Transverse colon (tissue), 4 donors: ENCODE data around the gene USP6NL. TPM values are rescaled to one million over a fixed set of nuclear protein-coding genes. Genes with fewer than 3 reads are reported as not detected.

Experiments used
- DNase-seq: peaks from one replicate; pipeline ENCODE4 v3.0.0-alpha.2; 2019
- H3K27ac ChIP-seq, 4 donors: fragments of 200-600 bp; sonication (generic); 2 replicates each; pipeline ENCODE4 v1.5.1; 2016 to 2018; ENCODE audit warnings: inconsistent platforms in 4 of 4
- H3K27me3 ChIP-seq: fragments of 200-600 bp; sonication (generic); 2 replicates; pipeline ENCODE4 v1.5.1; 2017; ENCODE audit warnings: inconsistent platforms
- H3K36me3 ChIP-seq, 4 donors: fragments of 200-600 bp; sonication (generic); 2 replicates each; pipeline ENCODE4 v1.5.1; 2017 to 2019; ENCODE audit warnings: inconsistent platforms in 4 of 4
- H3K4me1 ChIP-seq, 4 donors: fragments of 200-600 bp; sonication (generic); 2 replicates each; pipeline ENCODE4 v1.5.1; 2017 to 2020; ENCODE audit warnings: inconsistent platforms in 4 of 4
- H3K4me3 ChIP-seq, 4 donors: fragments of 200-600 bp; sonication (generic); 1 replicate in 1 of 4; 2 replicates in 3 of 4; pipeline versions ENCODE4 v1.5.1 to v1.6.1; 2017 to 2019; ENCODE audit warnings: inconsistent platforms in 4 of 4
- H3K9me3 ChIP-seq, 2 donors: fragments of 200-600 bp; sonication (generic); 2 replicates each; pipeline ENCODE4 v1.5.1; 2017 to 2019; ENCODE audit warnings: inconsistent platforms in 2 of 2
- CTCF ChIP-seq, 5 experiments: fragments of 200-600 bp in 3 of 5; fragments of 450-650 bp in 2 of 5; sonication (generic) in 3 of 5; IDR thresholded peaks; 1 replicate in 2 of 5; 2 replicates in 3 of 5; pipeline ENCODE4 v1.5.1; 2016 to 2017; ENCODE audit warnings: antibody characterized with exemption in 5 of 5, inconsistent platforms in 3 of 5, mild to moderate bottlenecking in 2 of 5, moderate library complexity in 1 of 5
- EP300 ChIP-seq: sonication (generic); formaldehyde crosslinking; IDR thresholded peaks from one replicate; pipeline ENCODE4 v1.6.1; 2017; ENCODE audit warnings: antibody characterized with exemption, low read depth
- POLR2A ChIP-seq: fragments of 450-650 bp; IDR thresholded peaks from one replicate; pipeline ENCODE4 v1.6.1; 2016; ENCODE audit warnings: antibody characterized with exemption, mild to moderate bottlenecking, moderate library complexity
- POLR2AphosphoS5 ChIP-seq, 3 donors: sonication (generic); formaldehyde crosslinking; IDR thresholded peaks; one replicate each; pipeline ENCODE4 v1.6.1; 2016; ENCODE audit warnings: antibody characterized with exemption in 3 of 3
- WGBS, 2 donors: methylation state at CpG; one replicate each; pipeline ENCODE4 v1.1.5; 2018; ENCODE audit warnings: low coverage in 1 of 2; 5-methylcytosine and 5-hydroxymethylcytosine counted together
- in situ Hi-C, 4 donors: fragments of 200-750 bp; cut with MboI; loops; one replicate each; pipeline versions ENCODE4 v1.15.0 to v1.15.1; 2017; ENCODE audit warnings: low sequenced_read_pairs in 3 of 4, low pct_ligation_motif_present in 1 of 4, low pct_unique_long_range_greater_than_20kb in 1 of 4
- intact Hi-C: fragments of 100-400 bp; cut with DNase I; formaldehyde crosslinking; loops from one replicate; pipeline ENCODE4 v1.15.1; 2023; ENCODE audit warnings: low total_unique reads
- total RNA-seq, 4 donors: library from RNA; depleted of rRNA; stranded (reverse); fragments of >200 nt; gene quantifications; one replicate each; pipeline ENCODE4 v1.1.0, GENCODE V29; 2016

USP6NL gene
- total RNA-seq, 4 donors from 2014 or later = 17.3 to 45.8 (median 26.6) TPM

- Histone ChIP-seq H3K36me3 (no peaks in the 10 kb centered on the region), H3K27me3 (no peaks in the 10 kb centered on the region), H3K9me3 (no peaks in the 10 kb centered on the region), H3K4me1 (peaks cover 0 to 5% (median 1%) of the 10 kb centered on the region in 4 donors), H3K27ac (no peak overlapping the region), H3K4me3 (no peak overlapping the region)
- 64 to 88% methylated on average over 2 to 9 of the region's 9 CpGs for WGBS, 2 donors
- TF ChIP-seq POLR2AphosphoS5 (IDR thresholded peaks at IDR 0.05) (no peak), EP300 (no peak), CTCF (IDR thresholded peaks at IDR 0.05) (no peak), POLR2A (no peak)
- no peak for DNase-seq
- intact Hi-C loops (no loop called here), in situ Hi-C loops (no loop called here)
Observed at GRCh38 chr10:11435581-11435981, 175.9 kb downstream of the USP6NL start.

GRCh38 chr10:11434324-11434723 lies 177.1 kb downstream of the USP6NL start:
- WGBS, 2 donors = 29 to 52% methylated on average over 1 to 2 of the region's 2 CpGs
- intact Hi-C loops = no loop called here
- Histone ChIP-seq H3K9me3 (no peaks in the 10 kb centered on the region), H3K27me3 (no peaks in the 10 kb centered on the region), H3K27ac (no peak overlapping the region), H3K4me1 (peaks cover 0 to 7% (median 2%) of the 10 kb centered on the region in 4 donors), H3K4me3 (no peak overlapping the region), H3K36me3 (no peaks in the 10 kb centered on the region)
- in situ Hi-C loops = no loop called here
- DNase-seq = no peak
- TF ChIP-seq CTCF (IDR thresholded peaks at IDR 0.05) = peak in 1 of 5 experiments; percentile 10
- no peak for TF ChIP-seq EP300

- no peak overlapping the region for H3K27ac ChIP-seq
- intact Hi-C loops (no loop called here), in situ Hi-C loops (no loop called here)
- 90% methylated on average over 11 of the region's 11 CpGs; no CpG with 5 or more reads in 1 of the 2 donors for WGBS, 2 donors
- no peak overlapping the region for H3K4me3 ChIP-seq
- no peak for DNase-seq
- TF ChIP-seq POLR2AphosphoS5 (IDR thresholded peaks at IDR 0.05) (no peak), EP300 (no peak), CTCF (IDR thresholded peaks at IDR 0.05) (no peak), POLR2A (no peak)
- no peaks in the 10 kb centered on the region for H3K36me3 ChIP-seq
- no peaks in the 10 kb centered on the region for H3K27me3 ChIP-seq
- H3K4me1 ChIP-seq = peaks cover 0 to 7% (median 2%) of the 10 kb centered on the region in 4 donors
- H3K9me3 ChIP-seq = no peaks in the 10 kb centered on the region
Observed at GRCh38 chr10:11433657-11434056, 177.8 kb downstream of the USP6NL start.

- H3K27me3 ChIP-seq = no peaks in the 10 kb centered on the region
- H3K27ac ChIP-seq = no peak overlapping the region
- no peaks in the 10 kb centered on the region for H3K9me3 ChIP-seq
- no peak for DNase-seq
- intact Hi-C loops (no loop called here), in situ Hi-C loops (no loop called here)
- H3K4me3 ChIP-seq = no peak overlapping the region
- no peaks in the 10 kb centered on the region for H3K36me3 ChIP-seq
- TF ChIP-seq EP300 = no peak
- TF ChIP-seq POLR2A = no peak
- no peak for TF ChIP-seq POLR2AphosphoS5 (IDR thresholded peaks at IDR 0.05)
- no peak for TF ChIP-seq CTCF (IDR thresholded peaks at IDR 0.05)
- peaks cover 0 to 7% (median 2%) of the 10 kb centered on the region in 4 donors for H3K4me1 ChIP-seq
- 64 to 85% methylated on average over 4 of the region's 4 CpGs for WGBS, 2 donors
Observed at GRCh38 chr10:11431216-11431555, 180.3 kb downstream of the USP6NL start.
